Measurements from ENCODE around the gene PTCD3.

The PTCD3 gene

GRCh38 chr2:86105252-86105968 lies 625 bp upstream of the PTCD3 start, which contains the start of gene POLR1A:
Gene POLR1A (minus strand): TSS chr2:86105886. CDS start chr2:86105776, 110 bp downstream.
- TF ChIP-seq ZNF274 (IDR thresholded peaks at IDR 0.05; ENCODE audit: low read depth, low read length) = no peak
- H3K4me3 ChIP-seq (ENCODE audit: low read length) = peak within 1 kb of the TSS; percentile 83

- H3K4me3 ChIP-seq (ENCODE audit: low read length) = peak overlapping the region; percentile 83
- no peak for TF ChIP-seq ZNF274 (IDR thresholded peaks at IDR 0.05; ENCODE audit: low read depth, low read length)
These were observed 996 bp downstream of the PTCD3 start for GRCh38 chr2:86107031-86107430.

GRCh38 chr2:86118130-86118529 lies 12.1 kb downstream of the PTCD3 start:
- TF ChIP-seq ZNF274 (IDR thresholded peaks at IDR 0.05; ENCODE audit: low read depth, low read length) = no peak
- no peak overlapping the region for H3K4me3 ChIP-seq (ENCODE audit: low read length)

- TF ChIP-seq ZNF274 (IDR thresholded peaks at IDR 0.05; ENCODE audit: low read depth, low read length) = no peak
- H3K4me3 ChIP-seq (ENCODE audit: low read length) = no peak overlapping the region
These were observed 17.4 kb downstream of the PTCD3 start for GRCh38 chr2:86123328-86123925.

- H3K4me3 ChIP-seq (ENCODE audit: low read length) = no peak overlapping the region
- no peak for TF ChIP-seq ZNF274 (IDR thresholded peaks at IDR 0.05; ENCODE audit: low read depth, low read length)
These were observed 18.6 kb downstream of the PTCD3 start for GRCh38 chr2:86124683-86125082.

- no peak overlapping the region for H3K4me3 ChIP-seq (ENCODE audit: low read length)
- TF ChIP-seq ZNF274 (IDR thresholded peaks at IDR 0.05; ENCODE audit: low read depth, low read length) = no peak
These were observed 28.7 kb downstream of the PTCD3 start for GRCh38 chr2:86134709-86135108.

GRCh38 chr2:86135653-86136052 lies 29.6 kb downstream of the PTCD3 start:
- no peak for TF ChIP-seq ZNF274 (IDR thresholded peaks at IDR 0.05; ENCODE audit: low read depth, low read length)
- H3K4me3 ChIP-seq (ENCODE audit: low read length) = no peak overlapping the region

GRCh38 chr2:86136141-86136540 lies 30.1 kb downstream of the PTCD3 start:
- TF ChIP-seq ZNF274 (IDR thresholded peaks at IDR 0.05; ENCODE audit: low read depth, low read length) = no peak

GRCh38 chr2:86138736-86139625 lies 32.9 kb downstream of the PTCD3 start:
- no peak overlapping the region for H3K4me3 ChIP-seq (ENCODE audit: low read length)
- TF ChIP-seq ZNF274 (IDR thresholded peaks at IDR 0.05; ENCODE audit: low read depth, low read length) = no peak

More at GRCh38 chr2:86136141-86136540, 30.1 kb downstream of the PTCD3 start:
- H3K4me3 ChIP-seq (ENCODE audit: low read length) = no peak overlapping the region

GRCh38 chr2:86139981-86140380 lies 33.9 kb downstream of the PTCD3 start:
- TF ChIP-seq ZNF274 (IDR thresholded peaks at IDR 0.05; ENCODE audit: low read depth, low read length) = no peak
- H3K4me3 ChIP-seq (ENCODE audit: low read length) = no peak overlapping the region

- no peak for TF ChIP-seq ZNF274 (IDR thresholded peaks at IDR 0.05; ENCODE audit: low read depth, low read length)
- no peak overlapping the region for H3K4me3 ChIP-seq (ENCODE audit: low read length)
These were observed 34.9 kb downstream of the PTCD3 start for GRCh38 chr2:86140969-86141392.

- H3K4me3 ChIP-seq (ENCODE audit: low read length) = no peak overlapping the region
- TF ChIP-seq ZNF274 (IDR thresholded peaks at IDR 0.05; ENCODE audit: low read depth, low read length) = no peak
These were observed 36.6 kb downstream of the PTCD3 start for GRCh38 chr2:86142436-86143257.

- H3K4me3 ChIP-seq (ENCODE audit: low read length) = no peak overlapping the region
- no peak for TF ChIP-seq ZNF274 (IDR thresholded peaks at IDR 0.05; ENCODE audit: low read depth, low read length)
These were observed 37.3 kb downstream of the PTCD3 start for GRCh38 chr2:86143307-86143706.

All from GM08714 (cell line).